Thyroid gland (tissue), 4 donors: ENCODE data around the gene REN. TPM values are rescaled to one million over a fixed set of nuclear protein-coding genes. Genes with fewer than 3 reads are reported as not detected.

Source experiments
- DNase-seq, 2 donors: peaks; one replicate each; pipeline ENCODE4 v3.0.0-alpha.2; 2019
- H3K27ac ChIP-seq, 3 donors: fragments of 200-600 bp; sonication (generic); 1 replicate in 2 of 3; 2 replicates in 1 of 3; pipeline ENCODE4 v1.5.1; 2016 to 2019; ENCODE audit warnings: mild to moderate bottlenecking in 1 of 3, moderate library complexity in 1 of 3
- H3K27me3 ChIP-seq: fragments of 200-600 bp; sonication (generic); one replicate; pipeline ENCODE4 v1.5.1; 2019
- H3K36me3 ChIP-seq, 2 donors: fragments of 200-600 bp; sonication (generic); one replicate each; pipeline ENCODE4 v1.5.1; 2016 to 2019
- H3K4me1 ChIP-seq, 2 donors: fragments of 200-600 bp; sonication (generic); one replicate each; pipeline ENCODE4 v1.5.1; 2017 to 2019
- H3K4me3 ChIP-seq, 3 donors: fragments of 200-600 bp; sonication (generic); replicated peaks in 1 of 3; 1 replicate in 2 of 3; 2 replicates in 1 of 3; pipeline ENCODE4 v1.5.1; 2016; ENCODE audit warnings: mild to moderate bottlenecking in 1 of 3
- H3K9me3 ChIP-seq: fragments of 200-600 bp; sonication (generic); one replicate; pipeline ENCODE4 v1.5.1; 2017
- CTCF ChIP-seq, 6 experiments: fragments of 200-600 bp in 3 of 6; fragments of 450-650 bp in 3 of 6; sonication (generic) in 3 of 6; IDR thresholded peaks; one replicate each; pipeline ENCODE4 v1.5.1; 2016 to 2019; ENCODE audit warnings: antibody characterized with exemption in 6 of 6, mild to moderate bottlenecking in 2 of 6, inconsistent platforms in 1 of 6, moderate library complexity in 1 of 6
- POLR2A ChIP-seq, 2 donors: fragments of 450-650 bp; IDR thresholded peaks; one replicate each; pipeline ENCODE4 v1.6.1; 2017; ENCODE audit warnings: antibody characterized with exemption in 2 of 2, mild to moderate bottlenecking in 2 of 2, moderate library complexity in 1 of 2
- WGBS, 2 donors: methylation state at CpG; one replicate each; pipeline ENCODE4 v1.1.5; 2017; 5-methylcytosine and 5-hydroxymethylcytosine counted together
- intact Hi-C: fragments of 100-400 bp; cut with DNase I; formaldehyde crosslinking; loops from one replicate; pipeline ENCODE4 v1.15.1; 2023
- total RNA-seq, 4 donors: library from RNA; depleted of rRNA; stranded (reverse); fragments of >200 nt; gene quantifications; one replicate each; pipeline ENCODE4 v1.2.3, GENCODE V29; 2016

REN gene
- total RNA-seq, 4 donors from 2014 or later: not detected

GRCh38 chr1:204150702-204151551, 15.2 kb downstream of the REN start:
- peak; percentile 49 for DNase-seq
- 23 to 29% methylated on average over 18 to 25 of the region's 33 CpGs for WGBS, 2 donors
- Histone ChIP-seq H3K36me3 (no peaks in the 10 kb centered on the region), H3K9me3 (no peaks in the 10 kb centered on the region), H3K4me3 (peak overlapping the region; percentile 64 to 91 (median 86)), H3K4me1 (peaks cover 13 to 20% of the 10 kb centered on the region in 2 donors), H3K27ac (peak overlapping the region in 2 of 3 donors; percentile 35 to 54), H3K27me3 (no peaks in the 10 kb centered on the region)
- no peak for TF ChIP-seq POLR2A (IDR thresholded peaks at IDR 0.05)
- no peak for TF ChIP-seq CTCF (IDR thresholded peaks at IDR 0.05)
- intact Hi-C loops: no loop called here

- no peaks in the 10 kb centered on the region for H3K36me3 ChIP-seq
- TF ChIP-seq CTCF (IDR thresholded peaks at IDR 0.05): no peak
- no peak for TF ChIP-seq POLR2A (IDR thresholded peaks at IDR 0.05)
- peak; percentile 39 to 54 for DNase-seq
- H3K4me3 ChIP-seq: no peak overlapping the region
- no peaks in the 10 kb centered on the region for H3K27me3 ChIP-seq
- peaks cover 13 to 20% of the 10 kb centered on the region in 2 donors for H3K4me1 ChIP-seq
- H3K9me3 ChIP-seq: no peaks in the 10 kb centered on the region
- intact Hi-C loops: loop anchor here (10.0 kb wide), 1 partner anchor 355 kb away; the partner anchor contains the start of genes ZBED6 and ZC3H11A
- H3K27ac ChIP-seq: peak overlapping the region in 1 of 3 donors; percentile 35
- WGBS, 2 donors: 83 to 92% methylated on average over 6 to 16 of the region's 16 CpGs
Observed at GRCh38 chr1:204149635-204150565, 16.2 kb downstream of the REN start.

GRCh38 chr1:204149107-204149506, 17.0 kb downstream of the REN start:
- no peak for DNase-seq
- TF ChIP-seq POLR2A (IDR thresholded peaks at IDR 0.05): no peak
- TF ChIP-seq CTCF (IDR thresholded peaks at IDR 0.05): no peak
- Histone ChIP-seq H3K9me3 (no peaks in the 10 kb centered on the region), H3K27me3 (no peaks in the 10 kb centered on the region), H3K36me3 (no peaks in the 10 kb centered on the region), H3K27ac (no peak overlapping the region), H3K4me3 (no peak overlapping the region), H3K4me1 (peaks cover 13 to 20% of the 10 kb centered on the region in 2 donors)
- intact Hi-C loops: loop anchor here (10.0 kb wide), 1 partner anchor 354 kb away; the partner anchor contains the start of genes ZBED6 and ZC3H11A
- WGBS, 2 donors: 76 to 87% methylated on average over 2 of the region's 2 CpGs

- 85 to 91% methylated on average over 13 of the region's 13 CpGs for WGBS, 2 donors
Observed at GRCh38 chr1:204147406-204148383, 18.4 kb downstream of the REN start.

More at GRCh38 chr1:204147406-204148383, 18.4 kb downstream of the REN start:
- peaks cover 12 to 19% of the 10 kb centered on the region in 2 donors for H3K4me1 ChIP-seq
- no peak for TF ChIP-seq CTCF (IDR thresholded peaks at IDR 0.05)
- TF ChIP-seq POLR2A (IDR thresholded peaks at IDR 0.05): no peak
- H3K4me3 ChIP-seq: no peak overlapping the region
- intact Hi-C loops: loop anchor here (10.0 kb wide), 1 partner anchor 353 kb away; the partner anchor contains the start of genes ZBED6 and ZC3H11A
- H3K9me3 ChIP-seq: no peaks in the 10 kb centered on the region
- H3K36me3 ChIP-seq: no peaks in the 10 kb centered on the region
- H3K27me3 ChIP-seq: no peaks in the 10 kb centered on the region
- DNase-seq: no peak
- H3K27ac ChIP-seq: no peak overlapping the region
